Epithelial cell of prostate (primary cell): Measurements from ENCODE around the gene SH3RF3.

ENCODE experiments used
- DNase-seq: peaks from one replicate; pipeline ENCODE4 v3.0.0-alpha.2; 2011; ENCODE audit warnings: low read depth, low spot score
- H3K27ac ChIP-seq: fragments of 450-650 bp; 2 replicates; pipeline ENCODE4 v1.5.1; 2017; ENCODE audit warnings: mild to moderate bottlenecking

The SH3RF3 gene

DNA sequence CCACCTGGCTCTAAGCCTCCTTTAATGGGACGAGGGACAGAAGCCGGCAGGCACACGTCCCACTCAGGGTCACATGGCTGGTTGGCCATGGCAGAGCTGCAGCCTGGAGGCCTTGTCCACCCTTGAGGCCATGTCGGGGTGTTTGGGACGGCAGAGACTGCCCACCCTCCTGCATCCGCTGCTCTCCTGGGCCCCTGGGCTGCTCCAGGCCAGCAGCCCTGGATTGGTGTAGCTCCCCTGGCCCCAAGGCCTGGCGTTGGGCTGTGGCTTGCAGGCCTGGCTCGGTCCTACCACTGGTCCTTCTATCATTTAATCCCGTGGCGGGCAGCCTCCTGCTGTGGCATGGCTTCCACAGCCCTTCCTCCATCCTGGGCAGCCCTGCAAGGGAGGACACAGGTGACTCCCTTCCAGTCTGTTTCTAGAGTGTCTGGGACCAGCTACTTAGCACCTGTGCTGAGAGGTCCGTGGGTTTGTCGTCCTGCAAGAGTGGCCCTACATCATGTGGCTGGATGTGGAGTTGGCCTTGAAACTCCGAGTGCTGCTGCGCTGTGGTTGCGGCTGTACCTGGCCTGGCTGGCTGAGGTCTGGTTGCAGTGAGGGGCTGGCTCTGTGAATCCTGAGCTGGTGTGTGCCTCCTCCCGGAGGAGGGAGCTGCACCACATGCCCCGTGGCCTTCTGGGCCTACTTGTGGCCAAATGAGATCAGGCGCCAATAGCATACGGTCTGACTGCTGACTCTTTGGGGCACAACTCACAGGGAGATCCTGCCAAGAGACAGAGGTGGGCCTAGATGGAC lies 67.3 kb downstream of the SH3RF3 start:
- DNase-seq: no peak
- no peak overlapping the region for H3K27ac ChIP-seq

DNA sequence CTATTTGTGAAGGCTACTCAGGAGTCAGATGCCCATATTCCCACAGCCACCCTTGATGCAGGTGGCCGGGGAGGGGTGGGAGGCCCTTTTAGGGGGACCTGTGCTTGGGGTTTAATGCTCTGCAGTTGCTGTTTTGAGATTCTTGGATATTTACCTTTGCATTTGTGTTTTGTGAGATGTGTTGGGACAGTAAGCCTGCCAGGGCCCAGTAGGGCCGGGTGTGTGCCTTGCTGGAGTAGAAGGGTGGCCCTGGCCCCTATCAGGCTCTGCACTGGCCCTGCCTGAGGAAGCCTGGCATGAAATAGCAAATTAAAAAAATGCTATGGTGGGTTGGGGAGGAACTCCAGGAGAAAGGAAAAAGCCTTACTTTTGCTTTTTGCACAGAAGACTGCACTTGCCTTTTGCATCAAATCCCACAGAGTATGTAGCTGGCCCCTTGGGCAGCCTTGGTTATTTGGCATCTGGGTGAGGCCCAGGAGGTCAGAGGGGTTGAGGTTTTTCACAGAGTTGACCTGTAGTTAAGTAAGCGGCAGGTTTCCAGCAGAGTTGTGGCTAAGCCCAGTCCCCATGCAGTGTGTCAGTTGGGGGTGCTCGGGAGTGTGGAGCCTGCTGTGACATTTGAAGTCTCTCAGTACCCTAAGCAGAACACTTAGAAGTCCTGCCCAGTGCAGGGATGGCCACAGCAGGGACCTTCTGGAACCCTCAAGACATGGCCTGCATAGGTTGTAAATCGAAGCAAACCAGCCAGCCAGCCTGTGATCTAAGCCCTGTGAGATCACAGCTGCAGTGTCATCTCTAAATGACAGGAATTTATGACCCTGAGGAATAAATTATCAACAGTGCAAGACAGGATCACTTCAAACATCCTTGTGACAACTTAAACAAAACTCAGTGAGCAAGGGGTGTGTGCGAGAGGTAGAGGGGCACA lies 68.8 kb downstream of the SH3RF3 start:
- no peak overlapping the region for H3K27ac ChIP-seq
- DNase-seq: no peak

DNA sequence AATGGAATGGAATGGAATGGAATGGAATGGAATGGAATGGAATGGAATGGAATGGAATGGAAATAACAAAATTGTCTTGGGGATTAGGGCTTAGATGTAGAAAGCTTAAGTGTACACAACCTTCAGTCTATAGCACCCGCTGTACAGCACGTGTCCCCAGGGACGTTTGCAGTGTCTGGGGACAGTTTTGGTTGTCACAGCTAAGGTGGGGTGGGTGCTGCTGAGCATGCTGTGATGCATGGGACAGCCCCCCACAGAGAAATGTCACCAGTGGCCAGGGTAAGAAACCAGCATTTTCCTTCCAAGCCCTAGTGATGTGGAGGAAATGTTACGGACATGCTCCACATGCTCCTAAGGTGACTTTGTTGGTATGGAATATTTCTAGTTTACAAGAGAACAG lies 70.8 kb downstream of the SH3RF3 start:
- no peak for DNase-seq
- no peak overlapping the region for H3K27ac ChIP-seq

DNA sequence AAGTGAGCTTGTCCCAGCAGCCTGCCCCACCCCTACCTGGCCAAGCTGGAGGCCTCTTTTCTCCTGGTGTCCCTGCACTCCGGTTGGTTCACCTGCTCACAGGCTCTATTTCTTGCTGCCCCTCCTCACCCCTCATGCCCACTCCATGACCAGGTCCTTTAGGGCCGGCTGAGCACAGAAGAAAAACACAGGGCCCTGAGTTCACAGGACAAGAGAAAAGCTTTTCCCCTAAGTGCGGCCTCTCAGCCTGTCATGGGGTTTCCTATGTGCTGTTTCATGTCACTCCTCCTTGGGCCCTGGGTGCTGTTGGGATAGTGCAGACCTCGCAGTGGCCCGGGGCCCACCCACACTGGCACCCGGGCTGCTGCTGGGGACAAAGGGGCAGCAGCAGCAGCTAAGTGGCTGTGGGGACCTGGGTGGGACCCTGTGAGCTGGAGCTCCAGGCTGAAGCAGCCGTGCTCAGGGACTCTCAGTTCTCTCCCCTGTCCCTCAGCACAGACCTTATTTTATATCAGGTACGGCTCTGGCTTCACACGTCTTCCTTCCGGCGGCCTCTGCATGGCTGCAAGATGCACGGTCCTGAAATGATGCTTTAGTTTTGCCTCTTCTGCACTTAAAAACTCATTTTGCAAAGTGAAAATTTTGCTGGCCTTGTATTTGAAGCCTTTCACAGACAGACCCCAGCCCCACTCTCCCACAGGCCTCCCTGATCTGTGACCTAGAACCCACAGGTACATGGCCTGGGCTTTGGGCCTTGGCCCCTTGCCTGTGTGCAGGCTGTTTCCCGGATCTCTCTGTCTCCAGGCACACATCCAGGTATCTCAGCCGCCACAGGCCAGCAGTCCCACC lies 71.8 kb downstream of the SH3RF3 start:
- no peak for DNase-seq
- no peak overlapping the region for H3K27ac ChIP-seq

DNA sequence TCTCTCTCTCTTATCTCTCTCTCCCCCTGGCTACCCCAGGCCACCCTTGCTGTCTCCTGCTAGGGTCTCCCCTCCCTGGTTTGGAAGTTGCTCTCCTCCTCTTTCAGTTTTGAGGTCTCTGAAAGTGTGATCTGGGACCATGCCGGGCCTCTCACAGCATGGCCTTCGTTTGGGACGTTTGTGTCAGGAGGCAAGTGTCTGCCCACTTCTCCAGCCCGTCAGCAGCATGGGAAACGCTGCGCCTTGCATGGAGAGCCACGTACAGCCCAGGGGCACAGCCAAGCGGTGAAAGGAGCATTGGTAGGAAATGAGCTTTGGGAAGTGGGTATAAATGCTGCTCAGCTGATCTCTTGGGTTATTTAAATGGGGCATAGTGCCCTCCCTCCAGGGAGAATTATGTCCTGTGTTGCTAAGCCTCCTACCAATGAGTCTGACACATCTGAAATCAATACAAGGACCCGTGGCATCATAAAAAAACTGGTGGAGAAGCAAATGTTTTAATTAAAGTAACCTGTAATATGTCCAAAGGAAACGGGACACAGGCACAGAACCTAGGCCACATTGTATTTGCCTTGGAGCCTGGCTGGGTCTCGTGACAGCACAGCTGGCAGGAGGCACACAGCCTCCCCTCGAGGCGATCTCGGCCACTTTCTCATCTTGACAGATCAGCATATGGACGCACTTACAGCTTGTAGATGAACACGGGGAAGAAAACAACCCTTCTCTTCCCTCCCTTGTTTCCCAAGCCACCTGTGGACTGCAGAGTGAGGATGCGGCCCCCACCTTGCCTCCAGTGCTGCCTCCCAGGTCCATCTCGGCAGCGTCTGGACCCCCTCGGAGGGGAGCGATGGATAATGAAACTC lies 72.7 kb downstream of the SH3RF3 start:
- DNase-seq: no peak
- no peak overlapping the region for H3K27ac ChIP-seq

DNA sequence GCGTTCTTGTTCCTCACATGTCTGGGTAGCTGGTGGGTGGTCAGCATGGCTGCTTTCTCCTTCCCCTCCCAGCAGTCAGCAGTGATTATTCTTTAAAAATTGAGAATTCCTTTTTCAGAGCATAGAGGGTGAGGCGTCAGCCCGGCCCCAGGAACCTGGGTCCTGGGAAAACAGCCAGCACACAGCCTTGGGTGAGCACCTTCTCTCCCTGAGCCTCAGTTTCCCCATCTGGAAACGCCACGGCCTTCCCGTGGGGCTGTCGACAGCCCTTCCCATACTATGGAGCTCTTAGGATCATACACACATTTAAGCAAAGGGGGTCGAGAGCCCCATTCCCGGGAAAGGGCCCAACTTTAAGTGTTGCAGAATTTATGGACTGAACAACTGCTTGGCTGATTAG lies 73.5 kb downstream of the SH3RF3 start:
- H3K27ac ChIP-seq: no peak overlapping the region
- no peak for DNase-seq

DNA sequence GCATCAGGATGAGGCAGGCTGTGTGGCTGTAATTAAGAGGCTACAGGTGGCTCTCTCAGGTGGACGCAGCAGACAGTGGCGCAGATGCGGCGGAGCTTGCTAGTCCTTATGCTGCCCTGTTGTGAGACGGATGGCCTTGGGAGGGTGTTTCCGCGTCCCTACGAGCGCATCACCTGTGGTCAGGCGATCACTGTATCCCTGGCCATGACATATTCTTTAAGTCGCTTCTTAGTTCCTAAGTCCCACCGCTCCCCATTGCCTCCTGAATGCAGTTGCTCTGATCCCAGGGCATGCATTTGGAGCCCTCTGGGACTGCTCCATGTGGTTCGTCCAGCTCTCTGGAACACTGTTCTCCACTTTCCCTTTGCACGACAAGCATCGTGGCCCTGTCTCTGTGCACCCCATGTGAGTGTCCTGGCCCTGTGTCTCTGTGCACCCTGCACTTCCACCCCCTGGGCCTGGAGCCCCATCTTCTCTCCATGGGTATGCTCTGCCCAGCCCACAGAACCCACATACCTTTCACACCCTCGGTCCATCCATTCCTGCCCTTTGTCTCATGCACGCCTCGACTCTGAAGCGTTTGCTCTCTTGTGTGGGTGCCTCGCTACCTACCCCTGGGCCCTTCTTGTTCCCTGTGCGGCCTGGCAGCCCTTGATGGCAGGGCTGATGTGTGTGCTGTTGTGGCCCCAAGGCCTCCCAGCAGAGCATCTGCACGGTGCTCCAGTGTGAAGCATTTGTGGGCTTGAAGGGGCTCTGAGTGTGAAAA lies 74.4 kb downstream of the SH3RF3 start:
- no peak overlapping the region for H3K27ac ChIP-seq
- no peak for DNase-seq

DNA sequence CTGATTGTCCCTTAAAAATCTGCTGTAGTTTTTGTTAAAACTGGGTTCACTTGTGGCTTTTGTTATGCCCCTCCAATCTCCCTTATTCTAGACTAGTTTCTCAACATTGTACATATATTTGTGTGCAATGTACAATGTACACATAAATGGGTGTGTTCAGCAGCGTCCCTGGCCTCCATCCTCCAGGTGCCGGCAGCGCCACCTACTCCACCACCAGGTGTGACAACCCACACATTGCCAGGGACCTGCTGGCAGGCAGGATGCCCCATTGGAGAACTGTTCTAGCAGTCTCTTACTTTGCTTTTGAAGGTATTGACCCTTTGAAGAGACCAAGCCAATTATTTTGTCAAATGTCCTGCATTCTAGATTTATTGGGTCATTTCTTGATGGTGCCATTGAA lies 75.4 kb downstream of the SH3RF3 start:
- DNase-seq: no peak
- H3K27ac ChIP-seq: no peak overlapping the region

DNA sequence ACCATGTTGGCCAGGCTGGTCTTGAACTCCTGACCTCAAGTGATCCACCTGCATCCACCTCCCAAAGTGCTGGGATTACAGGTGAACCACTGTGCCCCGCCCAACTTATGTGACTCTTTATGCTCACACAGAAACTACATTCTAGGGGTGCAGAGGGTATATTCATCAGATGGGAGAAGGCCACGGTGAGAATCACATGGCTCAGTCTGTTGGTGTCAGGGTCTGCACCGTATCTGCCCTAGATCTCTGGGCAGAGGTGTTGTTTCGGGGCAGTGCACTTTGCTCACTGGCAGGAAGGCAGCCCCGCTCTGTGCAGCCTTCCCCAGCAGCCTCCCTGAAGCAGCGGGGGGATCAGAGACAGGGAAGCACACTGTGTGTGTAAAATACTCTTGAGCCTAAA lies 76.4 kb downstream of the SH3RF3 start:
- no peak for DNase-seq
- H3K27ac ChIP-seq: no peak overlapping the region

DNA sequence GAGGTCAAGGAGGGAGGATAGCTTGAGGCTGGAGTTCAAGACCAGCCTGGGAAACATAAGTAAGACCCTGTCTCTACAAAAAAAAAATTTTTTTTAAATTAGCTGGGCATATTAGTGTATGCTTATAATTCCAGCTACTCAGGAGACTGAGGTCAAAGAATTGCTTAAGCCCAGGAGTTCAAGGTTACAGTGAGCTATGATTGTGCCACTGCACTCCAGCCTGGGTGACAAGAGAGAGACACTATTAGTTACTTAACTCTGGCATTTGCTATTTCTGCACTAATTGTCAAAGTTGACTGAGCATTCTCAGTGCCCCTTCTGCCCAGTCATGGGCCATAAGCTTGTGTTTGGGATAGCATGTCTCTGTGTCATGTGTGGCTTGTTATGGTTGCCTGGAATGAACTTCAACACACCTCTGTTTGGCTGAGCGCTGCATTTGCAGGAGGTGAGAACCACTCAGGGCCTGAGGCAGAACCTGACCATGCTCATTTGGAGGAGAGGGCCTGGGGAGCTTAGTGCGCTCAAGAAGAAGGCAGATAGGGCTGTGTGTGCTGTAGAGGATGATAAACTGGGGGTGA lies 77.7 kb downstream of the SH3RF3 start:
- no peak overlapping the region for H3K27ac ChIP-seq
- DNase-seq: no peak

DNA sequence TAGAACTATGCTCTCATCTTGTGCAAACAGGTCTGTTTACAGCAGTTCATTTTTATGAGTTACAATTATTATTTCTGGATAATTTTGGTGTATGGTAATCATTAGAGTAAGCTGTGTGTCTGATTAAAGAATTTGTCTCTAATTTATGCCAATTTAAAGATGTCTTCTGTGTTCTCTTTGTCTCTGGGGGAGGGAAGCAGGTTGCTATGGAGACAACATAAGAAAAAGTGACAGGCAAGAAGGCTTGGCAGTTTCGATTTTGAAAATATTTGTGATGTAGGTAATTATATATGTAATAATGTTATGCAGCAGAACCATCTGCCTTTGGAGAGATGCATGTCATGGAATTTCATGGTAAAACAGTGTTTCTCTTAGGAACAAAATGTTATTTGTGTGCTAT lies 78.2 kb downstream of the SH3RF3 start:
- H3K27ac ChIP-seq: no peak overlapping the region
- DNase-seq: no peak

DNA sequence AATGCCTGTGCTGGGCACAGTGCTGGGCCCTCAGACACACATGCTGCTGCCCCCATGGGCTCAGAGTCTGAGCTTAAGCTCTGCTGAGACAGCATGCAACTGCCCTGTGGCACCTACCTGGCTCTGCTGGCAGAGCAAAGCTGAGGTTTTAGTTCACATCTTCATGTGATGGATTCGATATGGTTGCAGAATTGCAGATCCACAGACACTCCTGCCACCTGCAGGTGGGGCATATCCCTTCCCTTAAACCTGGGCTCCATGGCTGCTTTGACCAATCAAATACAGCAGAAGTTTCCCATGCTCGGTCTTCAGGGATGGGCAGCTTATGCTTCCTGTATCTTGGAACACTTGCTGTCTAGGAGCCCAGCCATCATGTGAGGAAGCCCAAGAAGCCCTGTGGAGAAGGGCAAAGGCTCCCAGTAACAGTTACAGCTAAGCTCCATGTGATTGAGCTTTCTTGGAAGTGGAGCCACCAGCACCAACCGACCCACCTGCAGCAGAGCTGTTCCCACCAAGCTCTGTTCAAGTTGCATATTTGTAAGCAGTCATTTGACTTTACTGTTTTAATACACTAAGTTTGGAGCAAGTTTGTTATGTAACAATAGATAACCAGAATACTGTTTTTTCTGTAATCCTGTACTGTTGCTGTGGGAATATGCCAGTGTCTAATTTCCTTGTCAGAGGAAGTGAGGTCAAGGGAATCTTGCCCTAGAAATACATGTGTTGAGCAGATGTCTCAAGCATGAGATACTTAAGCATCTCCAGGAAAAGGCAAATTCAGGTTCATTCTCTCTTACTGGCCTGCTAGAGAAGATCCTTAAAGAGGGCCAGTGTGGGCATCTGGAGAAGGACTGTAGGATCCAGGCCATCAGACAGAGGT lies 79.3 kb downstream of the SH3RF3 start:
- no peak for DNase-seq

DNA sequence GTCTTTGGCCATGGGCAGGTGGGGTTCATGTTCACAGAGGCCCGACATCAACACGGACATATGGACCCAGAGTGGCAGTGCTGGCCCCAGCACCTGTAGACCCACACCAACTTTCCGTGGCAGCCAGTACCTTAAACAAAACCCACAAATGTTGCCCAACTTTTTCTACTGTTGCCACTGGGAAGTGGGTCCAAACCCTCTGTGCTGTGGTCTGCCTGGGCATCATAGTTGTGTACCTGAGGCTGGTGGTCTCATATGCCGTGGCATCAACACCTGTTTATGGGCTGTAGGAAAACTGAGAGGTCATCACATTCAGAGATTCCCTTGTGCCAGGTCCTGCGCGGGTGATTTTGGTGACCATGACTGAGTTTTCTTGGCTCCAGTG lies 79.9 kb downstream of the SH3RF3 start:
- no peak overlapping the region for H3K27ac ChIP-seq
- no peak for DNase-seq

More for the DNA sequence above, 79.3 kb downstream of the SH3RF3 start:
- no peak overlapping the region for H3K27ac ChIP-seq

DNA sequence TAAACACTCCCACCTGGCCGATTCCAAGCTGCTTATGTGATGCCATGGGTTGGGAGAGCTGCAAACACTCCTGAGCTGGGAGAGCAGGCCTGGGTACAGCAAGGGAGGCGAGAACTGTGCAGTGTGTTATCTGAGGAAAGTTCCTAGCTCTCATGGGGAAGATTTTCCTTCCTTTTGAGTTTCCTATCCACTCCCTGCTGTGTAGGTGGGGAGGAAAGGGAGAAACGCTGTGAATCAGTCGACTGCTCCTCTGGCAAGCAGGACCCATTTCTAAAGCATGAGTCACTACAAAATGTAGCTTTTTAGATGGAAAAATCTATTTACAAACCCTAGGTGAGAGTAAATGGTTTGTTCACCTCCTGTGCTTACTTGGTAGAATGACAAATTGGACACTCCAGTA lies 80.4 kb downstream of the SH3RF3 start:
- peak; percentile 10 for DNase-seq
- H3K27ac ChIP-seq: no peak overlapping the region

DNA sequence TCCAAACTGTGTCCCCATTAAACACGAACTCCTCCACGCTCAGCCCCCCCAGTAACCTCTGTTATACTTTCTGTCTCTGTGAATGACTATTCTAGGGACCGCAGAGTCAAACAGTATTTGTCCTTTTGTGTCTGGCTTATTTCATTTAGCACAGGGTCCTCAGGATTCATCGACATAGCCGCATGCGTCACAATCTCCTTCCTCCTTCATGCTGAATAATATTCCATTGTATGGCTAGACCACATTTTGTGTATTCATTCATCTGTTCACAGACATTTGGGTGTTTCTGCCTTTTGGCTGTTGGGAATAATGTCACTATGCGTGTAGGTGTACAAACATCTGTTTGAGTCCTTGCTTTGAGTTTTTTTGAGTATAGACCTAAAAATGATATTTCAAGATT lies 80.9 kb downstream of the SH3RF3 start:
- DNase-seq: no peak
- no peak overlapping the region for H3K27ac ChIP-seq

DNA sequence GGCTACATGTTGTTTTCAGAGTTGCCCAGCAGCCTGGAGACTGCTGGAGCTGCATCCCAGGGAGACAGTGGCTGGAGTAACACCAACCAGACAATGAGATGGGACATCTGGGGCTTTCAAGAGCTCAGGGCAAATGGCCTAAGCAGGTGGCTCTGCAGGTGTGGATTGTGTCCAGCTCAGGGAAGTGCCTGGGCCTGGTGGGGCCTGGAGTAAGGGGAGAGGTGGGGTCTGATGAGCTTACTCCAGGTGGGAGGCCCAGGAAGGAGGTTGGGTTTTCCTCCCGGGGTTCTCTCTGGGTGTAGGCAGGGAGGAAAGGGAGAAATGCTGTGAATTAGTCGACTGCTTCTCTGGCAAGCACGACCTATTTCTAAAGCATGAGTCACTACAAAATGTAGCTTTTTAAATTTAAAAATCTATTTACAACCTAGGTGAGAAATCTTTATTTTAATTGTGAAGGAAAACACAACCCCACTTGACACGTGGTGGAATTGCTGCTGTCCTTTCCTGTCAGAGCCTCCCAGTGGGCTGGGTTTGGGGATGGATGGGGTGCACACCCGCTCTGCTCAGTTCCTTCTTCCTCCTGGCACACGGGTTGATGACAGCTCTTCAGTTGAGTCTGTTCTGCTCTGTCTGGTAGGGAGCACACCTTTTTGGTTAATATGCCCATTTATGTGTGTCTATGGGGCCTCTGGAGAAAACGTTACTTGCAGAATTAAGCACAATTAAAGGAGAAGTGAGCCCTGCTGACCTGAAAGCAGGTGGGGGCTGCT lies 81.6 kb downstream of the SH3RF3 start:
- DNase-seq: no peak

DNA sequence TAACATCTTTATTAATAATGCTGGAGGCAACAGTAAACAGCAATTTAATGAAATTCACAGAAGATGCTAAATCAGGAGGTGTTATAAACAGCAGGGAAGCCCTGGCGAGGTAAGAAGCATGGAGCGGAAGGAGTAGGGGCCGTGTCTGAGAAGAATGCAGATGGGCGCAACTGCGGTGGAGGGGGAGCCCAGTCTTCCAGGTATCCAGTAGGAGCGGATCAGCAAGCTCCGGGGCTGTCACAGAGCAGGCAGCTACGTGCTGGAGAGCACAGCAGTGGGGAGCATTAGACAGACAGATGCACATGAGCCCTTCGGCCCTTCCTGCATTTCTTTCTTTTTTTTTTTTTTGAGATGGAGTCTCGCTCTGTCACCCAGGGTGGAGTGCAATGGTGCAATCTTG lies 82.3 kb downstream of the SH3RF3 start:
- no peak for DNase-seq
- no peak overlapping the region for H3K27ac ChIP-seq

More for the DNA sequence above, 81.6 kb downstream of the SH3RF3 start:
- no peak overlapping the region for H3K27ac ChIP-seq
